Panc1 (cell line): ENCODE measurements around the gene TCEANC2. TPM values are rescaled to one million over a fixed set of nuclear protein-coding genes. Genes with fewer than 3 reads are reported as not detected.

Experiments
- ATAC-seq: fragments of 200-7000 bp; cut with Tn5 transposase; 2 replicates; pipeline ENCODE4 v1.9.1; 2020; ENCODE audit warnings: mild to moderate bottlenecking, moderate library complexity
- BruUV-seq: library from RNA; stranded (reverse); fragments of 400-500 nt; replicated peaks from 2 replicates; lab custom pipeline; 2021; lab: Mats Ljungman, UMichigan
- CTCF ChIA-PET: fragments of 300-600 bp; sonication (Branson Sonifier 250); formaldehyde crosslinking; loops from one replicate; lab custom pipeline; 2022; ENCODE audit warnings: antibody characterized with exemption; lab: Charles Lee
- POLR2A ChIA-PET: fragments of 300-600 bp; sonication (Branson Sonifier 250); formaldehyde crosslinking; loops from one replicate; lab custom pipeline; 2022; ENCODE audit warnings: antibody characterized with exemption; lab: Charles Lee
- DNase-seq: peaks from one replicate; pipeline ENCODE4 v3.0.0-alpha.2; 2010; ENCODE audit warnings: low read depth, low spot score
- H3K27ac ChIP-seq: 2 replicates; pipeline ENCODE4 v1.5.1; 2011; ENCODE audit warnings: mild to moderate bottlenecking, low read length, inconsistent platforms
- H3K27me3 ChIP-seq: fragments of 200-500 bp; sonication (Bioruptor generic); 2 replicates; pipeline ENCODE4 v1.6.0; 2014; ENCODE audit warnings: low read length, inconsistent platforms; ENCODE audit not compliant: control insufficient read depth, insufficient read depth
- H3K36me3 ChIP-seq: fragments of 200-500 bp; sonication (Bioruptor generic); 2 replicates; pipeline ENCODE4 v1.5.1; 2014; ENCODE audit warnings: inconsistent platforms, mild to moderate bottlenecking, low read length, moderate library complexity; ENCODE audit not compliant: control insufficient read depth, insufficient read depth
- H3K4me1 ChIP-seq: 2 replicates; pipeline ENCODE4 v1.5.1; 2011; ENCODE audit warnings: inconsistent platforms, mild to moderate bottlenecking, low read length, moderate library complexity; ENCODE audit not compliant: control insufficient read depth, insufficient read depth
- H3K4me3 ChIP-seq, 2 experiments: 2 replicates each; pipeline ENCODE4 v1.5.1; 2011 to 2012; ENCODE audit warnings: low read depth in 2 of 2, low read length in 2 of 2, mild to moderate bottlenecking in 2 of 2, inconsistent platforms in 1 of 2, moderate library complexity in 1 of 2
- H3K9me3 ChIP-seq: fragments of 200-500 bp; sonication (Bioruptor generic); 2 replicates; pipeline ENCODE4 v1.5.1; 2014; ENCODE audit warnings: low read depth, mild to moderate bottlenecking, inconsistent platforms, low read length, moderate library complexity; ENCODE audit not compliant: control insufficient read depth, insufficient read depth
- CTCF ChIP-seq: fragments of 450-650 bp; IDR thresholded peaks from 2 replicates; pipeline ENCODE4 v1.5.1; 2017; ENCODE audit warnings: mild to moderate bottlenecking
- POLR2AphosphoS5 ChIP-seq: IDR thresholded peaks from 2 replicates; pipeline ENCODE4 v1.6.1; 2012; ENCODE audit warnings: mild to moderate bottlenecking, low read depth, low read length, moderate library complexity
- REST ChIP-seq, 2 experiments: IDR thresholded peaks; 2 replicates each; pipeline ENCODE4 v1.6.1; 2011 to 2012; ENCODE audit warnings: low read depth in 2 of 2, control low read depth in 1 of 2, low read length in 1 of 2, mild to moderate bottlenecking in 1 of 2, moderate library complexity in 1 of 2; ENCODE audit not compliant: insufficient read depth in 1 of 2
- SIN3A ChIP-seq: IDR thresholded peaks from 2 replicates; pipeline ENCODE4 v1.6.1; 2012; ENCODE audit warnings: low read depth, mild to moderate bottlenecking, low read length, moderate library complexity, borderline replicate concordance; ENCODE audit not compliant: insufficient read depth
- TCF7L2 ChIP-seq: IDR thresholded peaks from 2 replicates; pipeline ENCODE4 v1.6.1; 2011; ENCODE audit warnings: mild to moderate bottlenecking, low read depth, low read length, inconsistent platforms
- in situ Hi-C: cut with HindIII; loops from 2 replicates; pipeline ENCODE4 v1.10.0; 2016; ENCODE audit warnings: low sequenced_read_pairs, low pct_unique_long_range_greater_than_20kb
- intact Hi-C: fragments of 100-400 bp; cut with micrococcal nuclease; formaldehyde crosslinking; loops from one replicate; pipeline ENCODE4 v1.10.0; 2022; ENCODE audit not compliant: unreplicated experiment
- total RNA-seq: library from RNA; stranded (reverse); gene quantifications from one replicate; pipeline ENCODE4 v1.2.1, GENCODE V29; 2021; ENCODE audit not compliant: unreplicated experiment

TCEANC2 gene
- total RNA-seq, 1 experiment from 2014 or later = 5.1 TPM

- TF ChIP-seq REST (IDR thresholded peaks at IDR 0.05; ENCODE audit: insufficient read depth in 1 of 2, low read depth in 2 of 2, low read length in 1 of 2) (no peak), SIN3A (no peak), CTCF (no peak), POLR2AphosphoS5 (no peak), TCF7L2 (no peak)
- no peaks in the 10 kb centered on the region for H3K36me3 ChIP-seq
- H3K4me3 ChIP-seq = no peak overlapping the region
- CTCF ChIA-PET = no interaction called here
- H3K4me1 ChIP-seq = no peaks in the 10 kb centered on the region
- H3K27me3 ChIP-seq = no peaks in the 10 kb centered on the region
- POLR2A ChIA-PET = no interaction called here
- BruUV-seq = no TSS peak
- DNase-seq (no peak), ATAC-seq (no peak)
- H3K9me3 ChIP-seq = no peaks in the 10 kb centered on the region
- H3K27ac ChIP-seq = no peak overlapping the region
- in situ Hi-C loops (no loop called here), intact Hi-C loops (no loop called here)
Measured at GRCh38 chr1:54099061-54099610, 45.7 kb downstream of the TCEANC2 start.

- intact Hi-C loops (no loop called here), in situ Hi-C loops (no loop called here)
- H3K9me3 ChIP-seq = no peaks in the 10 kb centered on the region
- H3K27me3 ChIP-seq = no peaks in the 10 kb centered on the region
- no peaks in the 10 kb centered on the region for H3K4me1 ChIP-seq
- no peak overlapping the region for H3K27ac ChIP-seq
- ATAC-seq = no peak
- CTCF ChIA-PET = no interaction called here
- TF ChIP-seq TCF7L2 (no peak), SIN3A (no peak), REST (IDR thresholded peaks at IDR 0.05; ENCODE audit: insufficient read depth in 1 of 2, low read depth in 2 of 2, low read length in 1 of 2) (no peak), CTCF (no peak), POLR2AphosphoS5 (no peak)
- POLR2A ChIA-PET = no interaction called here
- no TSS peak for BruUV-seq
- no peaks in the 10 kb centered on the region for H3K36me3 ChIP-seq
- no peak overlapping the region for H3K4me3 ChIP-seq
- no peak for DNase-seq
Measured at GRCh38 chr1:54100500-54100899, 47.1 kb downstream of the TCEANC2 start.
